HG02623 (cell line): ENCODE data around the gene WFIKKN1.

Experiments
- ATAC-seq: cut with Tn5 transposase; IDR thresholded peaks from one replicate; pipeline ENCODE4 v1.9.1; 2021; ENCODE audit warnings: moderate library complexity; ENCODE audit not compliant: unreplicated experiment

WFIKKN1 gene

DNA sequence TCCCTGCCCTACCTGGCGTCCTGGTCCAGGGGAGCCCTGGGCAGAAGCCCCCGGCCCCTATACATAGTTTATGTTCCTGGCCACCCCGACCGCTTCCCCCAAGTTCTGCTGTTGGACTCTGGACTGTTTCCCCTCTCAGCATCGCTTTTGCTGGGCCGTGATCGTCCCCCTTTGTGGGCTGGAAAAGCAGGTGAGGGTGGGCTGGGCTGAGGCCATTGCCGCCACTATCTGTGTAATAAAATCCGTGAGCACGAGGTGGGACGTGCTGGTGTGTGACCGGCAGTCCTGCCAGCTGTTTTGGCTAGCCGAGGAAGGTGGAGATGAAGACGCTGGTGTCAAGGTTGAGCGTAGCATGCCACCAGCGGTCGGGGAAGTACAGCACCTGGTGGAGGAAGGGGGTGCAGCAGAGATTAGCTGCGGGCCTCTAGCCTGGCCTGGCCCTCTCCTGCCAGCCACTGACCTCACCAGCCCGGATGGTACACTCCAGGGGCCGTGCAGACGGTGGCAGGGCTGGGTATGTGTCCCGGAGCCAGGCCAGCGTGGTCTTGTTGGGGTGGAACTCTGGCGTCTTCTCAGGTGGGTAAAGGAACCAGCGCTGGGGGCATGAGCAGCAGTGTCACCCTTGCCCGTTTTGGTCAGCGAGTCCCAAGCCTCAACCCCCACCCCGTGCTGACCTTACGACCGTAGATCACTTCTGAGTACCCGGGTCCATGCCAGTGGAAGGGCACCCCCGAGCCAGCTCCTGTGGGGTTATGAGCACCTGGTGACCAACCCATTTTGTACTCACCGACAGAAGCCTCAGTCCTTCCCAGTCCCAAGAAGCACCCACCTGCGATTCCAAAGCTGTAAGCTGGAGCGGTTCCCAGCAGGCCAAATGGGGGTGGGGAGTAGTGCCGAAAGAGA lies 52.0 kb downstream of the WFIKKN1 start:
- no peak for ATAC-seq

DNA sequence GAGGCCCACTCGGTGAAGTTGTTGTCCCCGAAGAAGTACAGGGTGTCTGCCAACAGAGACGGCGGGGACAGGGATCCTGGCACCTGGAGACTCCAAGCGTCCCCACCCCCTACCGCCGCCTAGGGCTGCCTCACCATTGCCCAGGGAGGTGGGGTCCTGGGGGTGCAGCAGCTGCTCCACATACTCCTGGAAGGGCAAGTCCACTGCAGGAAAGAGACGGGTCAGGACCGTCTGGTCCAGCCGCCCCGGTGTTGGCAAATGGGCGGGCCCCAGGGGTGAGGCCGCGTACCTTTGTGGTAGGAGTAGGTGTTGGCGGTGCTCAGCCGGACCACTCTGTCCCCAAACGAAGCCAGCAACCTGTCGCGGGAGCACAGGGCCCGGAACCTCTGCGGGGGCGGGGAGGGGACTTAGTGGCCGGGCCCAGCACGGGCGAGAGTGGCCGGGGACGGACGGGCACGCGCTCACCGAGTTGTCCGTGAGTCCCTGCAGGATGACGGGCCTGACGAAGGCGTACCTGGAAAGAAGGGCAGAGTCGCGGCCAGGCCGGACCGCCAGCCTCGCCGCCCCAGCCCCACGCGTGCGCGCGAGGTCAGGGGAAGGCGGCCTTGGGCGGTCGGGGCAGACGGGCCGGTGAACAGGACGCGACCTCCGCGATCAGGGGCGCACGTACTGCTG lies 52.7 kb downstream of the WFIKKN1 start:
- ATAC-seq: no peak
